ENCODE data around the gene ADIPOR2.

ADIPOR2 gene

DNA sequence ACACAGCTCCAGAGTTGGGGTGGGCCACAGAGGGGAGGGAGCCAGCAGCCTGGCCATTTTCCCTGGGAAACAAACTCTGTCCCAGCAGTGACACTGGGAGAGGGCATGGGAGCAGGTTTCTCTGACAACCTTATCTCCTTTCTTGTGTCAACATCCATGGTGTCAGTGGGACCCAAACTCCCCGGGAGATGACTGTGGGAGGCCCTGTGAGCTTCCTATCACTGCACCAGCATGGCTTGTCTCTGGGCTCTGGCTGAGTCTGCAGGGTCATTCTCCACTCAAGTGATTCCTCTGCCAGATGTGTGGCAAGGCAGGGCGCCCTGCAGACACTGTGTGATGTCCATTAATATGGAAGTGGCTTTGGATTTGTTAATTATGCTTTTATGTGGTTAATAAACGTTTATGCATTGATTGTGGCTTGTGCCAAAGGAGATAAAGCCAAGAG is 139.6 kb downstream of the ADIPOR2 start:
- DNase-seq (ENCODE audit: low spot score) = no peak

DNA sequence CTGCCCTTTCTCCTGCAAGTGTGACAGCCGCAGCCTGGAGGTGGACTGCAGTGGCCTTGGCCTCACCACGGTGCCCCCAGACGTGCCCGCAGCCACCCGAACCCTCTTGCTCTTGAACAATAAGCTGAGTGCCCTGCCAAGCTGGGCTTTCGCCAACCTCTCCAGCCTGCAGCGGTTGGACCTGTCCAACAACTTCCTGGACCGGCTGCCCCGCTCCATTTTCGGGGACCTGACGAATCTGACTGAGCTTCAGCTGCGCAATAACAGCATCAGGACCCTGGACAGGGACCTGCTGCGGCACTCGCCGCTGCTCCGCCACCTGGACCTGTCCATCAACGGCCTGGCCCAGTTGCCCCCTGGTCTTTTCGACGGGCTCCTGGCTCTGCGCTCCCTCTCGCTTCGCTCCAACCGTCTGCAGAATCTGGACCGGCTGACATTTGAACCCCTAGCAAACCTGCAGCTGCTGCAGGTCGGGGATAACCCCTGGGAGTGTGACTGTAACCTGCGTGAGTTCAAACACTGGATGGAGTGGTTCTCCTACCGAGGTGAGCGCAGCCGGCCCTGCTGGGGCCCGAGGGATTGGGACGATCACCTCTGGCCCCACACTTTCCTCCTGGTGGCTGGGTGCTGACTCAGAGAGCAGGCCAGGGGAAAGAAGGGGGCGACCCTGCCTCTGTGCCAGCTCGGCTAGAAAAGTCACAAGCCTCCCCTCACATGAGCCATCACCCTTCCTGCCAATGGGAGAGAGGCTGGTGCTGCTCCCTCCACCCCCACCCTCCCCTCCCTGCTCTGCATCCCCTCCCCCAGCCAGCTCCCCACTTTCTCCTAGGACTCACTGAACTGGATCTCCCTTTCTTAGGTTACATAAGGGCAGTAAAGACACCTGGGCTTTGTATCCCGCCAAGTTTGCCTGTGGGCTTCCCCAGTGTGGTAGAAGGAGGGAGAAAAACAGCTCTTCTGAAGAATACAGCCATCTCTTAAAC is 140.4 kb downstream of the ADIPOR2 start:
- DNase-seq (ENCODE audit: low spot score) = no peak

DNA sequence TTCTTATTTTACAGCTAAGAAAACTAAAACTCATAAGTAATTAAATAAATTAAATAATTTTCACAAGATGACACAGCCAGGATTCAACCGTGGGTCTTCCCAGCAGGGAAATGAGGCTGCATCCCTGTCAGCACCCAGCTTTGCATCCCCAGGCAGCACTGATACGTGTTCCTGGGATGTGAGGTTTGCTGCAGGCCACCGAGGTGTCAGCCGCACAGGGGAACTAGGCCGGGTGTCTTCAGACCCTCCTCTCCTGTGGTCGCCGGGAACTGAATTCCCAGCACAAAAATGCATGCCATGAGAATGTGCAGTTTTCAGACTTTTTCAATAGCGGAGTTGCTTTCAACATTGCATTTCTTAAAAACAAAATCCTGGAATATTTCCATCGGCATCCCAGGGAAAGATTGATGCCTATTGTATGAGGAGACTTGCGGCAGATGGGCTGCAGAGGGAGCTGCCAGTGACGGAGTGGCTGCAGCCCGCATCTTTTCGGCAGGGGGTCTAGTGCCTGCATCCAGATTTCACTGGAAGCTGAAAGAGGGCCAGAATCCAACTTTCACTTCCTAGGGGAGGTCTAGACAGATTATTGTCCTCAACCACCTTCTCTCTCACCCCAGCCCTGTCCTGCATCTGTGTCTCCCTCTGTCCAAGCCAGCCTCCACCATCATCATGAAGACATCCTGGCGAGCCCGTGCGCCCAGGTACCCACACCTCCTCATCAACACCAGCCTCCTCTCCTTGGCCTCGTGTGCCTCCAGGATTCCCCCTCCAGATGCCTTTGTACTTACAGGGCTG is 142.1 kb downstream of the ADIPOR2 start:
- DNase-seq (ENCODE audit: low spot score) = no peak

DNA sequence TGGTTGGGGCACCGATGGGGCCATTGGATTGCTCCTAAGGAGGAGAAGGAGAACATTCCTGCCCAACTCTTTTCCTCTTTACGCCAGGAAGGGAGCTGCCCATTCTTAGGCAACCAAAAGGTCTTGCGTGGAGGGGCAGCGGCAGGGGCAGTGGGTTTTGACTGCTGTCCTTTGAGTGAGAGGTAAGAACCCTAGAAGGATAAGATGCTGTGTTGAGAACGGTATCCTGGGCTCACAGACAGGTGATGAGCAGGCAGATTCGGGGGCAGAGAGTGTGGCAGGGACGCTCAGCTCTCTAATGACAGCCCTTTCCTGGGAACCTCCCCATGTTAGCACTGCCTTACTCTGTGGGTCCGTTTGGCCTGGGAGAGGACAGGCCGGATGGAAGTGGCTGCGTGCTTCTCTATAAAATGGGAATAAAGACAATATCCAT is 142.7 kb downstream of the ADIPOR2 start:
- no peak for DNase-seq (ENCODE audit: low spot score)

DNA sequence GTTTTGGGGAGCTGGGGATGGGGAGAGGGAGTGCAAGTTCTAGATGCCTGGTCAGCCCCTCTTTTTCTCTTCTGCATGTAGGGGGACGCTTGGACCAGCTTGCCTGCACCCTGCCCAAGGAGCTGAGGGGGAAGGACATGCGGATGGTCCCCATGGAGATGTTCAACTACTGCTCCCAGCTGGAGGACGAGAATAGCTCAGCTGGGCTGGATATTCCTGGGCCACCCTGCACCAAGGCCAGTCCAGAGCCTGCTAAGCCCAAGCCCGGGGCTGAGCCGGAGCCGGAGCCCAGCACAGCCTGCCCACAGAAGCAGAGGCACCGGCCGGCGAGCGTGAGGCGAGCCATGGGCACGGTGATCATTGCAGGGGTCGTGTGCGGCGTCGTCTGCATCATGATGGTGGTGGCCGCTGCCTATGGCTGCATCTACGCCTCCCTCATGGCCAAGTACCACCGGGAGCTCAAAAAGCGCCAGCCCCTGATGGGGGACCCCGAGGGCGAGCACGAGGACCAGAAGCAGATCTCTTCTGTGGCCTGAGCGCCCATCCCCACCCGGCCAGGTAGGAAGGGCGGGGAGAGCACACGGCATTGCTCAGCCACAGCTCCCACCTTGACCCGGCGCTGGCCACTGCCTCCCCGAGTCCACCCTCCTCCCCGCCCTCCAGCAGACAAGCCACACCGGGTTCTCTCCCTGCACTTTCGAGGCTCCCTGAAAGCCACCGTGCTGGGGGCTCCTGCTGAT is 143.5 kb downstream of the ADIPOR2 start:
- DNase-seq (ENCODE audit: low spot score) = no peak

DNA sequence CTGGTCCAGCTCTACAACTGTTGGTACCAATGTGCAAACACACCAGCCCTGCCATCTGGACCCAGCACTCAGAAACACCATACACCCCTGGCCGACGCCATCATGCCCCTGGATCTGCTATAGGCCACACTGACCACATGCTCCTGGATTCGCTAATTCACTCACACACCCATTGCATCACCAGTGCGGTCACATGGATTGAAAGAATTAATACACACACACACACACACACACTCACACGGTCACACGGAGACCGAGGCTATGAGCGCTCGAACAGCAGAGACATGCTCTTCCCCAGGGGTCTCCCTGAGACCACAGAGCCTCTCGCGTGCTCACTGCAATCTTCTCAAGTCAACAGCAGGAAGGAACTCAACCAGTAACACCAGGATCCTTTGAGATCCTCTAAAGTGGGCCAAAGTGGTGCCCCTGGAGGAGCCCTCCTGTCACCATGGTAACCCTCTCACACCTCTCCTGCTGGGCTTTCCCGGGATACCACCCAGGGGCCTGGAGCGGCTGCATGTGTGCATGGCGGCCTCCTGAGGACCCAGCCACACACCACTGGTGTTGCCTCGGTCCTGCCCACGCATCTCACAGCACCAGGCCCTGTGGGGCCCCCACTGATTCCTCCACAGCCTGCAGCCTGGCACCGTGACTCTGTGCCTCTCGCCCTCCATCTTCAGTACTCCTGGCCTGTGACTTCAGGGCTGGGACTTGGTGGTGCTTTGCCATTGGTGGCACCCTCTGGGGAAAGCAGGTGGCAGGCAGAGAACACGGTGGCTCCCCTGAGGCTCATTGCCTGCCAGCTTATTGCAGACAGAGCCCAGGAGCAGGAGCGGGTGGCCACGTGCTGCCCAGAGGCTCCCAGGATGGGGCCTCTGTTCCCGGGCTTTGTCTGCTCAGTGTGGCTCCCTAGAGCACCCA is 144.6 kb downstream of the ADIPOR2 start:
- DNase-seq (ENCODE audit: low spot score) = no peak

DNA sequence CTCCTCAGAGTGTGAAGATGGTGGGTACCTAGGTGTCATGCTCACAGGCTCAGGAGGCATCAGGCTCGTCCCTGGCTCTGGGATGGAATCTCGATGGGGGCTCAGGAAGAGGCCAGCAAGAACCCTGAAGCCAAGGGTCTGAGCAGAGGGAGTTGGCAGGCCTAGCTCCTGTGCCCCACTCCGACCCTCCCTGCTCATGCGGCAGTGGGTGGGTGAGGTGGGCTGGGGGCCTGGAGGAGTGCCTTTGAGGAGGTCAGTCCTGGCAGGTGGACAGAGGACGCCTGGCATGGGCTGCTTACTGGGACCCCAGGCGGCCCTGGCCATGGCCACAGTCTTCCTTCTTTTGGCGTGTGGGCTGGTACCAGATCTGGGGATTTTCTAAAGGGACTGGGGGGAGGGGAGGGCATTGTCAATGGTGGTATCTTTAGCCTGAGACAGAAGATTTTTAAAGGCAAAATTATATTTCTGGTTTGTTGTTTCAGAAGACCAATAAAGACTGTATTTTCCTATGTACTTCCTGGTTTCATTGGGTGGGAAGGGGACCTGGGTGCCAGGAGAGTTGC is 145.5 kb downstream of the ADIPOR2 start:
- DNase-seq (ENCODE audit: low spot score) = no peak

DNA sequence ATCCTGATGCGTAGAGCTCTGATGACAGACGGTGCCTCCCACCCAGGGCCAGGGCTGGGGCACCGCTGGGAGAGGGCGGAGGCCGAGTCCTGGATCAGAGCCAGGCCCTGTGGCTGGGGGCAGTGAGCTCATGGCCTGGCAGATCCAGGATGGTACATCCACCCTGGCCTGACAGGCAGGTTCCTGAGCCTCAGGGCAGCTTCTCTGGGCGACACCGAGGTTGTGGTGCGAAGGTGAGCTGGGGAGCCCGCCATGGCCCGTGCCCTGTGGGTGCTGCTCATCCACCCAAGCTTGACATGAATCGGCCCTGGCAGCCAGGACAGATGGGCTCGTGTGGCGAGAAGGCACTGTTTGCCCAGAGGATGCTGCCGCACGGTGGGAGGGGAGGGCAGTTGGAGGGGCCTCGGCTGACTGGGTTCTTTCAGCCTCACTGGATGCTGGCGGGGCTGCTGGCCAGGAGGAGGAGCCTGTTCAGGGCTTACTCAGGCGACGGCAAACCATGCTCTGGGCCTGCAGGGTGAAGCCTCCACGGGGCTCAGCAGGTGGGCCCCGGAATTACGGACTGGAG is 146.1 kb downstream of the ADIPOR2 start:
- DNase-seq (ENCODE audit: low spot score) = peak; percentile 76

DNA sequence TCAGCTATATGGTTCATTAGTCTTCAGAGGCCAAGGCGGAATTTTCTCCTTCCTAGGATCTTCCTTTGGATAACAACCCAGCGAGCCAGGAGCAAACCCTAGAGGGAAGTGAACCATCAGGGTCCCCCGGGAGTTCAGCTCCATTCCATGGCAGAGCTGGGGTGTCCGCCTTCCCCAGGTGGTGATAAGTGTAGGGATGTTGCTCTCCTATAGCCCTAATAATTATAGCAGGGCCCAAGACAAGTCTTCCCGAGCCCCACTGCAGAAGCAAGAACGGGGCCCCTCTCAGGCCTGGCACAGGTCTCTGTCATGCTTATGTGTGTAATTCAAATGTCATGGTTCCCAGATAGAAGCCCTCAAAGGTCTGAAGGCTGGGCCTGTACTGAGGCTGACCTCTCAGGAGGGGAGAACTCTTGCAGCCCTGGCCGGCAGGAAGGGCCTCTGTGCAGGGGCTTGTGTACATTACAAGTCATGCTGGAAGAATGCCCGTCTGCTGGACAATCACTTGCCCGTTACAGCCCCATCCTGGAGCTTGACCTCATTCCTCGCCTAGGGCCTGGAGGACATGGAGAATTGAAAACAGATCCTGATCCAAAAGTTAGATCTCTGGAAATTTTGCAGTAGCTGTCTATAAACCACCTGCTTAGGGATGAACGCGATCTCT is 146.8 kb downstream of the ADIPOR2 start:
- peak; percentile 22 for DNase-seq (ENCODE audit: low spot score)

Measured in cerebellar cortex (tissue), 1 donor.